ENCODE data around the gene TPST1.
"Not testable (repeated sequence)": the region's sequence is repeated elsewhere in the genome, so short reads cannot be mapped to it uniquely, and the experiment has no call there.

Gene TPST1

GRCh38 chr7:66365031-66365430 lies 159.9 kb downstream of the TPST1 start:
- H2BK15ac ChIP-seq (ENCODE audit: low read depth, poor library complexity, severe bottlenecking); H3K27me3 ChIP-seq (ENCODE audit: control insufficient read depth in 1 of 2, insufficient read depth in 1 of 2, low read length in 2 of 2); H3K9ac ChIP-seq (ENCODE audit: low read length); H3K4me1 ChIP-seq (ENCODE audit: control insufficient read depth, insufficient read depth, low read depth, low read length); H4K8ac ChIP-seq (ENCODE audit: low read length); H3K14ac ChIP-seq (ENCODE audit: low read length in 2 of 2); H3K79me1 ChIP-seq (replicated peaks; ENCODE audit: low read length, poor library complexity, severe bottlenecking); H3K4ac ChIP-seq (ENCODE audit: low read depth in 1 of 2, low read length in 2 of 2); H3K9me3 ChIP-seq (ENCODE audit: control insufficient read depth, low read length); H3K27ac ChIP-seq (ENCODE audit: low read length, poor library complexity, severe bottlenecking); H3K18ac ChIP-seq (ENCODE audit: low read depth in 1 of 2, low read length in 2 of 2); H2AK5ac ChIP-seq (ENCODE audit: low read length, severe bottlenecking); H2BK5ac ChIP-seq (ENCODE audit: low read depth, low read length, poor library complexity, severe bottlenecking); H3K23ac ChIP-seq (ENCODE audit: low read length in 2 of 2); H2BK12ac ChIP-seq (ENCODE audit: low read length in 2 of 2); DNase-seq; H3K4me2 ChIP-seq (ENCODE audit: low read length, poor library complexity, severe bottlenecking); H3K4me3 ChIP-seq (ENCODE audit: insufficient read depth in 1 of 2, low read depth in 1 of 2, low read length in 2 of 2); H2BK120ac ChIP-seq (ENCODE audit: low read depth, low read length); H4K91ac ChIP-seq (ENCODE audit: low read length); H2AFZ ChIP-seq (ENCODE audit: low read depth, low read length); H3K36me3 ChIP-seq (ENCODE audit: control insufficient read depth in 1 of 2, insufficient read depth in 2 of 2, low read depth in 1 of 2, low read length in 2 of 2): not testable (repeated sequence)
- WGBS = 95% methylated on average over 13 of the region's 14 CpGs

GRCh38 chr7:66371096-66371824 lies 166.1 kb downstream of the TPST1 start:
- H2BK15ac ChIP-seq (ENCODE audit: low read depth, poor library complexity, severe bottlenecking) = no peak overlapping the region
- H4K8ac ChIP-seq (ENCODE audit: low read length) = no peak overlapping the region
- no peak overlapping the region for H3K27ac ChIP-seq (ENCODE audit: low read length, poor library complexity, severe bottlenecking)
- no peak overlapping the region for H3K23ac ChIP-seq (ENCODE audit: low read length in 2 of 2)
- peaks cover 0 to 2% of the 10 kb centered on the region in 2 experiments for H3K36me3 ChIP-seq (ENCODE audit: control insufficient read depth in 1 of 2, insufficient read depth in 2 of 2, low read depth in 1 of 2, low read length in 2 of 2)
- H2AK5ac ChIP-seq (ENCODE audit: low read length, severe bottlenecking) = no peak overlapping the region
- 82% methylated on average over 6 of the region's 7 CpGs for WGBS
- H4K91ac ChIP-seq (ENCODE audit: low read length) = no peak overlapping the region
- DNase-seq = no peak
- peaks cover 1% of the 10 kb centered on the region for H3K79me1 ChIP-seq (replicated peaks; ENCODE audit: low read length, poor library complexity, severe bottlenecking)
- no peak overlapping the region for H3K4me3 ChIP-seq (ENCODE audit: insufficient read depth in 1 of 2, low read depth in 1 of 2, low read length in 2 of 2)
- no peak overlapping the region for H2BK120ac ChIP-seq (ENCODE audit: low read depth, low read length)
- H3K4me1 ChIP-seq (ENCODE audit: control insufficient read depth, insufficient read depth, low read depth, low read length) = peaks cover 3% of the 10 kb centered on the region
- no peak overlapping the region for H3K9ac ChIP-seq (ENCODE audit: low read length)
- no peak overlapping the region for H3K18ac ChIP-seq (ENCODE audit: low read depth in 1 of 2, low read length in 2 of 2)
- H2AFZ ChIP-seq (ENCODE audit: low read depth, low read length) = no peak overlapping the region
- H3K4me2 ChIP-seq (ENCODE audit: low read length, poor library complexity, severe bottlenecking) = no peak overlapping the region
- no peak overlapping the region for H3K4ac ChIP-seq (ENCODE audit: low read depth in 1 of 2, low read length in 2 of 2)
- H3K14ac ChIP-seq (ENCODE audit: low read length in 2 of 2) = no peak overlapping the region
- no peak overlapping the region for H2BK12ac ChIP-seq (ENCODE audit: low read length in 2 of 2)
- no peaks in the 10 kb centered on the region for H3K27me3 ChIP-seq (ENCODE audit: control insufficient read depth in 1 of 2, insufficient read depth in 1 of 2, low read length in 2 of 2)
- H3K9me3 ChIP-seq (ENCODE audit: control insufficient read depth, low read length) = no peaks in the 10 kb centered on the region
- H2BK5ac ChIP-seq (ENCODE audit: low read depth, low read length, poor library complexity, severe bottlenecking) = no peak overlapping the region

- not testable (repeated sequence) for H3K27me3 ChIP-seq (ENCODE audit: control insufficient read depth in 1 of 2, insufficient read depth in 1 of 2, low read length in 2 of 2); H2BK120ac ChIP-seq (ENCODE audit: low read depth, low read length); H3K27ac ChIP-seq (ENCODE audit: low read length, poor library complexity, severe bottlenecking); H3K79me1 ChIP-seq (replicated peaks; ENCODE audit: low read length, poor library complexity, severe bottlenecking); H3K9me3 ChIP-seq (ENCODE audit: control insufficient read depth, low read length); H3K9ac ChIP-seq (ENCODE audit: low read length); H3K4me2 ChIP-seq (ENCODE audit: low read length, poor library complexity, severe bottlenecking); H4K91ac ChIP-seq (ENCODE audit: low read length); H2BK12ac ChIP-seq (ENCODE audit: low read length in 2 of 2); H2AK5ac ChIP-seq (ENCODE audit: low read length, severe bottlenecking); H3K4me1 ChIP-seq (ENCODE audit: control insufficient read depth, insufficient read depth, low read depth, low read length); H3K23ac ChIP-seq (ENCODE audit: low read length in 2 of 2); H2AFZ ChIP-seq (ENCODE audit: low read depth, low read length); DNase-seq; H3K4me3 ChIP-seq (ENCODE audit: insufficient read depth in 1 of 2, low read depth in 1 of 2, low read length in 2 of 2); H2BK5ac ChIP-seq (ENCODE audit: low read depth, low read length, poor library complexity, severe bottlenecking); H3K4ac ChIP-seq (ENCODE audit: low read depth in 1 of 2, low read length in 2 of 2); H4K8ac ChIP-seq (ENCODE audit: low read length); H3K14ac ChIP-seq (ENCODE audit: low read length in 2 of 2); H3K18ac ChIP-seq (ENCODE audit: low read depth in 1 of 2, low read length in 2 of 2); H2BK15ac ChIP-seq (ENCODE audit: low read depth, poor library complexity, severe bottlenecking)
- WGBS = 95% methylated on average over 2 of the region's 5 CpGs
- H3K36me3 ChIP-seq (ENCODE audit: control insufficient read depth in 1 of 2, insufficient read depth in 2 of 2, low read depth in 1 of 2, low read length in 2 of 2) = peaks cover 0 to 32% of the 10 kb centered on the region in 2 experiments
Measured at GRCh38 chr7:66374141-66374840, 169.2 kb downstream of the TPST1 start.

DNA sequence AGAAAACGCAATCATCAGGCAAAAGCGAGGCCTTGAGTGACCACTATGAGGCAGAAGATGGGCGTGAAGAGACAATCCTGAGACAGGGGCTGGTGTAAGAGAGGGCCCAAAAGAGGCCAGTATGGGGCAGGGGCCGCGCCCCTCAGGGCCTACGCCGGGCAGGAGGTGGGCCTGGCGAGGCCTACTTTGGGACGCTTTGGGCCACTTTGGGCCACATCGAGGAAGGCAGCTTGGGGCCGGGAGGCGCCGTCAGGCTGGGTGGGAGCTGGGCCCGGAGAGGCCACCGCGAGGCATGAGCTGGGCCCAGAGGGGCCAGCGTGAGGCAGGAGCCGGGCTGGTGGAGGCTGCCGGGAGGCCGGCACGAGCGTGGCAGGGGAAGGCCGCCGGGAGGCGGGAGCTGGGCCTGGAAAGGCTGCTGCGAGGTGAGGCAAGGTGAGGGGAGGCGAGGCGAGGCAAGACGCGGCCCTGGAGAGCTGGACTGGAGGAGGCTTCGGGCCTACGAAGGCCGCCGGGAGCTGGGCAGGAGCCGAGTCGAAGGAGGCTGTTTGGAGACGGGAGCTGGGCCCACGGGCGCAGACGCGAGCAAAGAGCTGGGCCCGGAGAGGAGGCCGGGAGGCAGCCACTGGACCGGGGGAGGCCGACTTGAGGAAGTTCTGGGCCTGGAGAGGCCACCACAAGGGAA lies 171.3 kb downstream of the TPST1 start:
- Histone ChIP-seq H2AFZ (ENCODE audit: low read depth, low read length) (no peak overlapping the region), H3K79me1 (replicated peaks; ENCODE audit: low read length, poor library complexity, severe bottlenecking) (peaks cover 6% of the 10 kb centered on the region), H2AK5ac (ENCODE audit: low read length, severe bottlenecking) (peak overlapping the region; percentile 43), H3K9ac (ENCODE audit: low read length) (no peak overlapping the region), H3K4ac (ENCODE audit: low read depth in 1 of 2, low read length in 2 of 2) (no peak overlapping the region), H3K4me2 (ENCODE audit: low read length, poor library complexity, severe bottlenecking) (no peak overlapping the region), H2BK120ac (ENCODE audit: low read depth, low read length) (no peak overlapping the region), H3K36me3 (ENCODE audit: control insufficient read depth in 1 of 2, insufficient read depth in 2 of 2, low read depth in 1 of 2, low read length in 2 of 2) (peaks cover 3 to 38% of the 10 kb centered on the region in 2 experiments), H3K4me3 (ENCODE audit: insufficient read depth in 1 of 2, low read depth in 1 of 2, low read length in 2 of 2) (no peak overlapping the region), H3K14ac (ENCODE audit: low read length in 2 of 2) (no peak overlapping the region), H3K18ac (ENCODE audit: low read depth in 1 of 2, low read length in 2 of 2) (no peak overlapping the region), H3K4me1 (ENCODE audit: control insufficient read depth, insufficient read depth, low read depth, low read length) (peaks cover 9% of the 10 kb centered on the region), H4K91ac (ENCODE audit: low read length) (no peak overlapping the region), H3K27me3 (ENCODE audit: control insufficient read depth in 1 of 2, insufficient read depth in 1 of 2, low read length in 2 of 2) (no peaks in the 10 kb centered on the region), H4K8ac (ENCODE audit: low read length) (no peak overlapping the region), H3K27ac (ENCODE audit: low read length, poor library complexity, severe bottlenecking) (no peak overlapping the region), H2BK15ac (ENCODE audit: low read depth, poor library complexity, severe bottlenecking) (peak overlapping the region; percentile 86), H2BK12ac (ENCODE audit: low read length in 2 of 2) (no peak overlapping the region), H3K23ac (ENCODE audit: low read length in 2 of 2) (no peak overlapping the region), H2BK5ac (ENCODE audit: low read depth, low read length, poor library complexity, severe bottlenecking) (no peak overlapping the region), H3K9me3 (ENCODE audit: control insufficient read depth, low read length) (no peaks in the 10 kb centered on the region)
- 95% methylated on average over 44 of the region's 45 CpGs for WGBS
- no peak for DNase-seq
